Uterus (tissue), 2 donors: ENCODE results near the gene YIF1B.

ENCODE experiments used
- POLR2A ChIP-seq, 2 donors: fragments of 450-650 bp; IDR thresholded peaks; one replicate each; pipeline ENCODE4 v1.6.1; 2016; ENCODE audit warnings: antibody characterized with exemption in 2 of 2, mild to moderate bottlenecking in 1 of 2, moderate library complexity in 1 of 2
- TF ChIP-seq, protein P1 (sequence below), 4 experiments: fragments of 200-600 bp in 2 of 4; fragments of 450-650 bp in 2 of 4; sonication (generic) in 2 of 4; IDR thresholded peaks; one replicate each; pipeline ENCODE4 v1.5.1; 2016 to 2019; ENCODE audit warnings: antibody characterized with exemption in 4 of 4, mild to moderate bottlenecking in 2 of 4, moderate library complexity in 1 of 4

DNA sequence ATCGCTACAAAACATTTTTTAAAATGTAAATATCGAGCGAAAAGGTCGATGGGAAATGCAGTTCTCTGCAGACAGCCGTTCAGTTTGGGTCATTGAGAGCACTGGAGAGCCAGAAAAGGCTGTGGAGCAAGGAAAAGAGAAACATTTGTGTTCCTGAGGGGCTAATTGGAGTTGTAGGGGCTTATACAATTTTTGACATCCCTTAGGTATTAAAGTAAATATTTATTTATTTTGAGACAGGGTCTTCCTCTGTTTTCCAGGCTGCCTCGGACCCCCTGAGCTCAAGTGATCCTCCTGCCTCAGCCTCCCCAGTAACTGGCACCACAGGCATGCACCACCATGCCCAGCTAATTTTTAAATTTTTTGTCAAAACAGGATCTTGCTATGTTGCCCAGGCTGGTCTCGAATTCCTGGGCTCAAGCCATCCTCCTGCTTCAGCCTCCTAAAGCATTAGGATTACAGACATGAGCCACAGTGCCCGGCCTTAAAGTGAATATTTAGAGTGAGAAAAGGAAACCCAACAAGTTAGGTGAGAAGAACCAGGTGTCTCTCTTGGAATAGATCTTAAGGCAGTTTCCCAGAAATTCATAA, 825 bp upstream of the YIF1B start:
- TF ChIP-seq, protein P1, sequence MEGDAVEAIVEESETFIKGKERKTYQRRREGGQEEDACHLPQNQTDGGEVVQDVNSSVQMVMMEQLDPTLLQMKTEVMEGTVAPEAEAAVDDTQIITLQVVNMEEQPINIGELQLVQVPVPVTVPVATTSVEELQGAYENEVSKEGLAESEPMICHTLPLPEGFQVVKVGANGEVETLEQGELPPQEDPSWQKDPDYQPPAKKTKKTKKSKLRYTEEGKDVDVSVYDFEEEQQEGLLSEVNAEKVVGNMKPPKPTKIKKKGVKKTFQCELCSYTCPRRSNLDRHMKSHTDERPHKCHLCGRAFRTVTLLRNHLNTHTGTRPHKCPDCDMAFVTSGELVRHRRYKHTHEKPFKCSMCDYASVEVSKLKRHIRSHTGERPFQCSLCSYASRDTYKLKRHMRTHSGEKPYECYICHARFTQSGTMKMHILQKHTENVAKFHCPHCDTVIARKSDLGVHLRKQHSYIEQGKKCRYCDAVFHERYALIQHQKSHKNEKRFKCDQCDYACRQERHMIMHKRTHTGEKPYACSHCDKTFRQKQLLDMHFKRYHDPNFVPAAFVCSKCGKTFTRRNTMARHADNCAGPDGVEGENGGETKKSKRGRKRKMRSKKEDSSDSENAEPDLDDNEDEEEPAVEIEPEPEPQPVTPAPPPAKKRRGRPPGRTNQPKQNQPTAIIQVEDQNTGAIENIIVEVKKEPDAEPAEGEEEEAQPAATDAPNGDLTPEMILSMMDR (IDR thresholded peaks at IDR 0.05), result no peak
- no peak for TF ChIP-seq POLR2A (IDR thresholded peaks at IDR 0.05)
